PC-9 (cell line): ENCODE data around the gene SLC9A4.

Source experiments
- CTCF ChIP-seq: fragments of 200-600 bp; sonication (generic); conservative IDR thresholded peaks from 2 replicates; pipeline ENCODE4 v1.6.1; 2017; ENCODE audit warnings: mixed run types, antibody characterized with exemption, mild to moderate bottlenecking, moderate library complexity
- EZH2 ChIP-seq: fragments of 200-600 bp; sonication (generic); IDR thresholded peaks from 2 replicates; pipeline ENCODE4 v1.8.0; 2017; ENCODE audit warnings: antibody characterized with exemption, low read depth

GRCh38 chr2:102512161-102512560 lies 39.1 kb downstream of the SLC9A4 start:
- no peak for TF ChIP-seq CTCF
- TF ChIP-seq EZH2: no peak
